GM12878 (cell line): Measurements from ENCODE around the gene MFAP4. TPM values are rescaled to one million over a fixed set of nuclear protein-coding genes. Genes with fewer than 3 reads are reported as not detected.
A peak's percentile ranks its signal among the peaks of the same experiment; 100 is the strongest.

ENCODE experiments used
- ATAC-seq: fragments of 200-7000 bp; cut with Tn5 transposase; 3 replicates; pipeline ENCODE4 v1.9.1; 2020; ENCODE audit warnings: mild to moderate bottlenecking, moderate library complexity
- BruUV-seq: library from RNA; stranded (reverse); fragments of 400-500 nt; replicated peaks from 2 replicates; lab custom pipeline; 2021; lab: Mats Ljungman, UMichigan
- CTCF ChIA-PET: fragments of 300-600 bp; sonication (Branson Sonifier 250); formaldehyde crosslinking; extraction: SDS; loops from one replicate; lab custom pipeline; 2021; ENCODE audit warnings: inconsistent platforms; lab: Yijun Ruan, JAX
- POLR2A ChIA-PET: fragments of 350-600 bp; formaldehyde crosslinking; extraction: SDS; loops from one replicate; lab custom pipeline; 2021; ENCODE audit warnings: inconsistent platforms; lab: Charles Lee
- RAD21 ChIA-PET: fragments of 300-600 bp; sonication (Branson Sonifier 250); formaldehyde crosslinking; loops from one replicate; lab custom pipeline; 2023; ENCODE audit warnings: antibody characterized with exemption; ENCODE audit not compliant: unreplicated experiment; lab: Charles Lee
- SMC1A ChIA-PET: fragments of 300-600 bp; sonication (Branson Sonifier 250); formaldehyde crosslinking; loops from one replicate; lab custom pipeline; 2023; ENCODE audit not compliant: unreplicated experiment, uncharacterized antibody; lab: Charles Lee
- DNase-seq: peaks from one replicate; pipeline ENCODE4 v3.0.0-alpha.2; 2011; ENCODE audit warnings: low read depth, low spot score
- FAIRE-seq: peaks from 3 replicates; lab custom pipeline; 2011; peaks lifted over from hg19 to GRCh38; lab: Jason Lieb, UNC
- H2AFZ ChIP-seq: 2 replicates; pipeline ENCODE4 v1.6.0; 2011; ENCODE audit warnings: low read depth, low read length, control low read depth; ENCODE audit not compliant: control insufficient read depth
- H3K27ac ChIP-seq: 2 replicates; pipeline ENCODE4 v1.5.1; 2011; ENCODE audit warnings: control low read depth; ENCODE audit not compliant: control insufficient read depth, insufficient read depth
- H3K27me3 ChIP-seq, 2 experiments: replicated peaks in 1 of 2; 2 replicates each; pipeline versions ENCODE4 v1.6.0 to v1.6.1; 2011; ENCODE audit warnings: low read length in 1 of 2; ENCODE audit not compliant: control insufficient read depth in 2 of 2, insufficient read depth in 2 of 2
- H3K36me3 ChIP-seq, 2 experiments: 2 replicates each; pipeline ENCODE4 v1.5.1; 2011; ENCODE audit warnings: low read length in 1 of 2; ENCODE audit not compliant: control insufficient read depth in 2 of 2, insufficient read depth in 2 of 2
- H3K4me1 ChIP-seq: 2 replicates; pipeline ENCODE4 v1.6.1; 2011; ENCODE audit warnings: mild to moderate bottlenecking, low read length, moderate library complexity, mixed read lengths; ENCODE audit not compliant: control insufficient read depth, insufficient read depth
- H3K4me2 ChIP-seq: 2 replicates; pipeline ENCODE4 v1.6.0; 2011; ENCODE audit warnings: control low read depth; ENCODE audit not compliant: control insufficient read depth, insufficient read depth
- H3K4me3 ChIP-seq: fragments of 200-600 bp; sonication (generic); 2 replicates; pipeline ENCODE4 v1.5.1; 2016
- H3K79me2 ChIP-seq: 2 replicates; pipeline ENCODE4 v1.6.0; 2011; ENCODE audit warnings: low read length; ENCODE audit not compliant: control insufficient read depth, insufficient read depth
- H3K9ac ChIP-seq: 2 replicates; pipeline ENCODE4 v1.8.0; 2011; ENCODE audit warnings: low read length, control low read depth, mixed read lengths; ENCODE audit not compliant: control insufficient read depth, insufficient read depth
- H3K9me3 ChIP-seq: replicated peaks from 3 replicates; pipeline ENCODE4 v1.5.1; 2011; ENCODE audit warnings: mild to moderate bottlenecking, low read length; ENCODE audit not compliant: control insufficient read depth, insufficient read depth
- H4K20me1 ChIP-seq: 2 replicates; pipeline ENCODE4 v1.6.0; 2011; ENCODE audit not compliant: control insufficient read depth, insufficient read depth
- BHLHE40 ChIP-seq, 2 experiments: fragments of 450-650 bp in 1 of 2; IDR thresholded peaks; 2 replicates each; pipeline ENCODE4 v1.6.1; 2011 to 2017; ENCODE audit warnings: low read depth in 2 of 2, borderline replicate concordance in 1 of 2, improper control_type of control experiment in 1 of 2, low read length in 1 of 2, mild to moderate bottlenecking in 1 of 2
- CREB1 ChIP-seq: IDR thresholded peaks from 2 replicates; pipeline ENCODE4 v1.6.1; 2012; ENCODE audit warnings: low read depth, mild to moderate bottlenecking, inconsistent platforms
- MEF2B ChIP-seq: fragments of 450-650 bp; IDR thresholded peaks from 2 replicates; pipeline ENCODE4 v1.6.1; 2018; ENCODE audit warnings: mild to moderate bottlenecking, moderate library complexity; ENCODE audit not compliant: partially characterized antibody, poor library complexity, severe bottlenecking
- TCF12 ChIP-seq: IDR thresholded peaks from 2 replicates; pipeline ENCODE4 v1.6.1; 2011; ENCODE audit warnings: low read depth, mild to moderate bottlenecking, low read length
- ZBTB40 ChIP-seq: fragments of 450-650 bp; IDR thresholded peaks from 2 replicates; pipeline ENCODE4 v1.6.1; 2016; ENCODE audit warnings: mild to moderate bottlenecking, moderate library complexity, borderline replicate concordance
- WGBS: methylation state at CpG from one replicate; pipeline ENCODE4 v1.1.6; 2016; ENCODE audit warnings: low lambda C conversion rate; ENCODE audit not compliant: insufficient replicate concordance, insufficient coverage; ENCODE audit errors: missing lambda C conversion rate; 5-methylcytosine and 5-hydroxymethylcytosine counted together
- in situ Hi-C: fragments of 300-500 bp; cut with MboI; formaldehyde crosslinking; loops from 9 replicates; pipeline ENCODE4 v1.14.3; 2018; ENCODE audit warnings: mixed read lengths
- intact Hi-C: fragments of 100-400 bp; cut with micrococcal nuclease; formaldehyde crosslinking; loops from one replicate; pipeline ENCODE4 v1.14.2; 2022; ENCODE audit not compliant: unreplicated experiment
- polyA plus RNA-seq, 11 experiments: library from polyadenylated mRNA; depleted of rRNA in 4 of 11; unstranded in 6 of 11; stranded (reverse) in 5 of 11; fragments of >200 nt; fragmentation: Nextera tagmentation in 4 of 11; fragmentation: Illumina TruSeq in 1 of 11; extraction: Ambion mirVana in 4 of 11; extraction: Trizol in 1 of 11; gene quantifications; 1 replicate in 1 of 11; 2 replicates in 10 of 11; pipeline versions ENCODE4 v1.2.1 to v1.2.3, GENCODE V29; 2011 to 2016; ENCODE audit warnings: inconsistent platforms in 2 of 11, missing spikeins in 2 of 11, low read depth in 1 of 11
- total RNA-seq, 4 experiments: library from RNA; depleted of rRNA in 3 of 4; stranded (reverse); fragments of >200 nt in 3 of 4; fragmentation: Illumina TruSeq in 1 of 4; extraction: Trizol in 1 of 4; gene quantifications; 2 replicates each; pipeline versions ENCODE4 v1.2.1 to v1.2.3, GENCODE V29; 2013 to 2021

The MFAP4 gene
- total and polyA plus RNA-seq, 10 of the 15 experiments (the other 5 are each of a cell fraction or from before 2014, with no cell fraction given) = 0.08 to 0.28 (median 0.09) TPM; not detected in 7

- in situ Hi-C loops = no loop called here
- H3K4me3 ChIP-seq = no peak overlapping the region
- no peak overlapping the region for H2AFZ ChIP-seq
- no peaks in the 10 kb centered on the region for H3K9me3 ChIP-seq
- no peak for FAIRE-seq
- DNase-seq = no peak
- H3K79me2 ChIP-seq = no peaks in the 10 kb centered on the region
- intact Hi-C loops = no loop called here
- 50% methylated on average over 16 of the region's 19 CpGs for WGBS
- CTCF ChIA-PET = no interaction called here
- no TSS peak for BruUV-seq
- RAD21 ChIA-PET = no interaction called here
- SMC1A ChIA-PET = no interaction called here
- H3K36me3 ChIP-seq = no peaks in the 10 kb centered on the region
- no peak overlapping the region for H3K9ac ChIP-seq
- TF ChIP-seq ZBTB40 (no peak), CREB1 (no peak), MEF2B (peak; percentile 85), BHLHE40 (IDR thresholded peaks at IDR 0.05; ENCODE audit: borderline replicate concordance in 1 of 2, low read depth in 2 of 2, low read length in 1 of 2) (peak in 1 of 2 experiments; percentile 16; a peak in 1 of 4 replicates), TCF12 (no peak)
- ATAC-seq = peak; percentile 54; the same call in 2 of the 3 replicates
- H3K4me2 ChIP-seq = no peak overlapping the region
- POLR2A ChIA-PET = no interaction called here
- H3K27ac ChIP-seq = no peak overlapping the region
- no peaks in the 10 kb centered on the region for H3K27me3 ChIP-seq
- no peaks in the 10 kb centered on the region for H4K20me1 ChIP-seq
- H3K4me1 ChIP-seq = no peaks in the 10 kb centered on the region
These were observed 40.4 kb downstream of the MFAP4 start for GRCh38 chr17:19346351-19347255.
